ENCODE data around the gene JAK3. TPM values are rescaled to one million over a fixed set of nuclear protein-coding genes. Genes with fewer than 3 reads are reported as not detected.

JAK3 gene
- total and polyA plus RNA-seq, 2 donors (not counting 1 experiment from before 2014, with no cell fraction given): 1.1 to 1.2 TPM

DNA sequence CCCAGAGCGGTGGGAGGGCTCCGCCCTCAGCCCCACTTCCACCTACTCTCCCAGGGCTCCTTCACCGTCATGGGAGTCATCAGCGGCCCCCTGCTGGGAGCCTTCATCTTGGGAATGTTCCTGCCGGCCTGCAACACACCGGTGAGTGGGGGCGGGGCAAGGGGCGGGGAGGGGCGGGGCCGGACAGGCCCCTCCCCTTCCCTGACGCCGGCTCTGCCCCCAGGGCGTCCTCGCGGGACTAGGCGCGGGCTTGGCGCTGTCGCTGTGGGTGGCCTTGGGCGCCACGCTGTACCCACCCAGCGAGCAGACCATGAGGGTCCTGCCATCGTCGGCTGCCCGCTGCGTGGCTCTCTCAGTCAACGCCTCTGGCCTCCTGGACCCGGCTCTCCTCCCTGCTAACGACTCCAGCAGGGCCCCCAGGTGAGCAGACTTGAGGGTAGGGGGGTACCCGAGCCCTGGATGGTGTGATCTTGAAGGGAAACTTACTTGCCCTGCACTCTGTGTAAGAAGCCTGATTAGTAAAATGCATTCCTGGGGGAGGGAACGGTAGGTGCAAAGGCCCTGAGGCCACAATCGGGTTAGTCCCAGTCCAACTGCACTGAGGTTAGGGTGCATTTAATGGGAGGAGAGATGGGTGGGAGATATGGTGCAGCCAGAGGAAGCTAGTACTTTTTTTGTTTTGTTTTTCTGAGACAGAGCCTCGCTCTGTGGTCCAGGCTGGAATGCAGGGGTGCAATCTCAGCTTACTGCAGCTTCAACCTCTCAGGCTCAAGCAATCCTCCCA, 36.0 kb upstream of the JAK3 start:
- no peak for TF ChIP-seq EZH2 (IDR thresholded peaks at IDR 0.05; ENCODE audit: low read length, missing control alignments)
- TF ChIP-seq, protein P1, sequence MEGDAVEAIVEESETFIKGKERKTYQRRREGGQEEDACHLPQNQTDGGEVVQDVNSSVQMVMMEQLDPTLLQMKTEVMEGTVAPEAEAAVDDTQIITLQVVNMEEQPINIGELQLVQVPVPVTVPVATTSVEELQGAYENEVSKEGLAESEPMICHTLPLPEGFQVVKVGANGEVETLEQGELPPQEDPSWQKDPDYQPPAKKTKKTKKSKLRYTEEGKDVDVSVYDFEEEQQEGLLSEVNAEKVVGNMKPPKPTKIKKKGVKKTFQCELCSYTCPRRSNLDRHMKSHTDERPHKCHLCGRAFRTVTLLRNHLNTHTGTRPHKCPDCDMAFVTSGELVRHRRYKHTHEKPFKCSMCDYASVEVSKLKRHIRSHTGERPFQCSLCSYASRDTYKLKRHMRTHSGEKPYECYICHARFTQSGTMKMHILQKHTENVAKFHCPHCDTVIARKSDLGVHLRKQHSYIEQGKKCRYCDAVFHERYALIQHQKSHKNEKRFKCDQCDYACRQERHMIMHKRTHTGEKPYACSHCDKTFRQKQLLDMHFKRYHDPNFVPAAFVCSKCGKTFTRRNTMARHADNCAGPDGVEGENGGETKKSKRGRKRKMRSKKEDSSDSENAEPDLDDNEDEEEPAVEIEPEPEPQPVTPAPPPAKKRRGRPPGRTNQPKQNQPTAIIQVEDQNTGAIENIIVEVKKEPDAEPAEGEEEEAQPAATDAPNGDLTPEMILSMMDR (conservative IDR thresholded peaks at IDR 0.05 in 1 of 2, IDR thresholded peaks at IDR 0.05 in 1 of 2; ENCODE audit: low read depth in 1 of 2, low read length in 2 of 2): no peak
- Histone ChIP-seq H2AFZ (ENCODE audit: low read length) (no peak overlapping the region), H3K4me2 (ENCODE audit: extremely low read depth, insufficient read depth, low read length) (no peak overlapping the region)

DNA sequence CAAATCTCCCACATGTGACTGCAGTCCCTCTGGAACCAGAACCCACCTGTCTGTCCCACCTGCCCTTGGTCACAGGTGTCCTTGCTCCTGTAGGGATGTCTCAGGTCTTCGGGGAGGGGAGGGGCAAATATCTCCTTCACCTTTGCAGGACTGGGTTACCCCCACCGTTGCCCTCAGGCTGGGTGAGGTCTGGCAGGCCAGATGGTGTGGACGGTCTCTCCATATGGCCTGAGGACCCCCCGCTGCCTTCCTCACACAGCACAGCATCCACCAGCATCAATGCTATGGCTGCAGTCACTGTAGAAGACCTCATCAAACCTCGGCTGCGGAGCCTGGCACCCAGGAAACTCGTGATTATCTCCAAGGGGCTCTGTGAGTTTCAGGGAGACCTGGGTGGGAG, 33.9 kb upstream of the JAK3 start:
- Histone ChIP-seq H3K36me3 (ENCODE audit: control insufficient read depth, insufficient read depth, low read length) (no peaks in the 10 kb centered on the region), H4K20me1 (ENCODE audit: control insufficient read depth, extremely low read depth, insufficient read depth, low read length) (no peaks in the 10 kb centered on the region), H3K4me1 (ENCODE audit: control insufficient read depth, extremely low read depth, insufficient read depth, low read length) (no peaks in the 10 kb centered on the region), H3K27ac (ENCODE audit: insufficient read depth, low read length) (no peak overlapping the region), H3K9me3 (ENCODE audit: control insufficient read depth, insufficient read depth, low read depth, low read length) (no peaks in the 10 kb centered on the region), H3K9ac (ENCODE audit: insufficient read depth, low read length) (no peak overlapping the region), H3K4me3 (replicated peaks in 1 of 4; ENCODE audit: control extremely low read depth in 1 of 4, insufficient read depth in 1 of 4, low read depth in 3 of 4, low read length in 4 of 4) (no peak overlapping the region), H3K27me3 (ENCODE audit: control insufficient read depth, insufficient read depth, low read length) (no peaks in the 10 kb centered on the region), H2AFZ (ENCODE audit: low read length) (no peak overlapping the region), H3K4me2 (ENCODE audit: extremely low read depth, insufficient read depth, low read length) (no peak overlapping the region), H3K79me2 (ENCODE audit: control insufficient read depth, insufficient read depth, low read length) (no peaks in the 10 kb centered on the region)
- no peak for TF ChIP-seq EZH2 (IDR thresholded peaks at IDR 0.05; ENCODE audit: low read length, missing control alignments)
- TF ChIP-seq, protein P1 (conservative IDR thresholded peaks at IDR 0.05 in 1 of 2, IDR thresholded peaks at IDR 0.05 in 1 of 2; ENCODE audit: low read depth in 1 of 2, low read length in 2 of 2): no peak
- no peak for DNase-seq (ENCODE audit: low read depth in 2 of 2)

More for the DNA sequence above, 36.0 kb upstream of the JAK3 start:
- DNase-seq (ENCODE audit: low read depth in 2 of 2): no peak
- no peak overlapping the region for H3K9ac ChIP-seq (ENCODE audit: insufficient read depth, low read length)
- H3K27ac ChIP-seq (ENCODE audit: insufficient read depth, low read length): no peak overlapping the region
- no peak overlapping the region for H3K4me3 ChIP-seq (replicated peaks in 1 of 4; ENCODE audit: control extremely low read depth in 1 of 4, insufficient read depth in 1 of 4, low read depth in 3 of 4, low read length in 4 of 4)
- H3K79me2 ChIP-seq (ENCODE audit: control insufficient read depth, insufficient read depth, low read length): no peaks in the 10 kb centered on the region
- no peaks in the 10 kb centered on the region for H3K27me3 ChIP-seq (ENCODE audit: control insufficient read depth, insufficient read depth, low read length)
- no peaks in the 10 kb centered on the region for H3K9me3 ChIP-seq (ENCODE audit: control insufficient read depth, insufficient read depth, low read depth, low read length)
- H3K36me3 ChIP-seq (ENCODE audit: control insufficient read depth, insufficient read depth, low read length): no peaks in the 10 kb centered on the region
- no peaks in the 10 kb centered on the region for H3K4me1 ChIP-seq (ENCODE audit: control insufficient read depth, extremely low read depth, insufficient read depth, low read length)
- H4K20me1 ChIP-seq (ENCODE audit: control insufficient read depth, extremely low read depth, insufficient read depth, low read length): no peaks in the 10 kb centered on the region

DNA sequence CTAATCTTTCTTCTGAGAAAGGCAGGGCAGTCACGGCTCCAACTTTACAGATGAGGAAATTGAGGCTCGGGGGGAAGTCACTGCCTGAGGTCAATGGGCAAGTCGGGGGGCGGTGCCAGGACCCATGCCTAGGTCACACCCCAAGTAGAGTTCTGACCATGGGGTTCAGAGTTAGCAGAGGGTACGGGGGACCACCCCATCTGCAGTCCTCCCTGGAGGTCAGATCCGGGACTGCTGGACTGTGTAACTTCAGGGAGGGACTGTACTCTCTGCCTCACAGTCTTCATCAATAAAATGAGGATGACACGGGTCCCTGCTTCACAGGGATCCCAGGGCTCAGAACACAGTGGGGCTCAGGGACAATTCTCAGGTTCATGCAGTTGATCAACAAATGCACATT, 31.7 kb upstream of the JAK3 start:
- no peaks in the 10 kb centered on the region for H3K36me3 ChIP-seq (ENCODE audit: control insufficient read depth, insufficient read depth, low read length)
- no peak overlapping the region for H3K9ac ChIP-seq (ENCODE audit: insufficient read depth, low read length)
- peaks cover 4% of the 10 kb centered on the region for H3K27me3 ChIP-seq (ENCODE audit: control insufficient read depth, insufficient read depth, low read length)
- no peaks in the 10 kb centered on the region for H3K4me1 ChIP-seq (ENCODE audit: control insufficient read depth, extremely low read depth, insufficient read depth, low read length)
- no peak for TF ChIP-seq EZH2 (IDR thresholded peaks at IDR 0.05; ENCODE audit: low read length, missing control alignments)
- TF ChIP-seq, protein P1 (conservative IDR thresholded peaks at IDR 0.05 in 1 of 2, IDR thresholded peaks at IDR 0.05 in 1 of 2; ENCODE audit: low read depth in 1 of 2, low read length in 2 of 2): no peak
- H3K27ac ChIP-seq (ENCODE audit: insufficient read depth, low read length): no peak overlapping the region
- no peaks in the 10 kb centered on the region for H4K20me1 ChIP-seq (ENCODE audit: control insufficient read depth, extremely low read depth, insufficient read depth, low read length)
- no peak overlapping the region for H3K4me2 ChIP-seq (ENCODE audit: extremely low read depth, insufficient read depth, low read length)
- H3K79me2 ChIP-seq (ENCODE audit: control insufficient read depth, insufficient read depth, low read length): no peaks in the 10 kb centered on the region
- no peak overlapping the region for H2AFZ ChIP-seq (ENCODE audit: low read length)
- no peak overlapping the region for H3K4me3 ChIP-seq (replicated peaks in 1 of 4; ENCODE audit: control extremely low read depth in 1 of 4, insufficient read depth in 1 of 4, low read depth in 3 of 4, low read length in 4 of 4)
- no peaks in the 10 kb centered on the region for H3K9me3 ChIP-seq (ENCODE audit: control insufficient read depth, insufficient read depth, low read depth, low read length)
- DNase-seq (ENCODE audit: low read depth in 2 of 2): no peak
